ENCODE data around the gene EPHX1.
A peak's percentile ranks its signal among the peaks of the same experiment; 100 is the strongest.

The EPHX1 gene

DNA sequence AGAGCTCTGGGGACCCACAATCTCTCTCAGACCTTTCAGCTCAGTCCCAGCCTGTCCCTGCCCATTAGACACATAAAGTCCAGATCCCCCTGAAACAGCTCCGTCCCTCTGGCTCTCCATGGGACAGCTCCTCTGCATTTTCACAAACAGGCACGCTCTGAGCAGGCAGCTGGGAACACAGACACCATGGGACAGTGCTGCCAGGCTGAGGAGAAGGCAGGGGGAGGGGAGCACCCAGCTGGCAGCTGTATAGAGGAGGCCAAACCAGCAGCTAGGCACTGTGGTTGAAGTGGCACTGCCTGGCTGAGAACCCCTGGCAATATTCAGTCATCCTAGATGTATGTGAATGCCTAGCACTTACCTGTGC is 70.3 kb downstream of the EPHX1 start:
- H3K4me1 ChIP-seq (ENCODE audit: control insufficient read depth in 1 of 2, insufficient read depth in 2 of 2, low read length in 2 of 2) = peaks cover 21 to 49% of the 10 kb centered on the region in 2 donors
- peak overlapping the region; percentile 61 for H3K27ac ChIP-seq (ENCODE audit: low read length)
- H3K4me3 ChIP-seq (ENCODE audit: low read depth in 1 of 2, low read length in 2 of 2) = no peak overlapping the region
- H3K36me3 ChIP-seq (ENCODE audit: control insufficient read depth in 1 of 2, insufficient read depth in 2 of 2, low read length in 2 of 2) = peaks cover 0 to 19% of the 10 kb centered on the region in 2 donors
- no peaks in the 10 kb centered on the region for H3K9me3 ChIP-seq (ENCODE audit: control insufficient read depth in 1 of 2, low read length in 2 of 2)
- H3K27me3 ChIP-seq (ENCODE audit: low read depth, low read length) = no peaks in the 10 kb centered on the region

DNA sequence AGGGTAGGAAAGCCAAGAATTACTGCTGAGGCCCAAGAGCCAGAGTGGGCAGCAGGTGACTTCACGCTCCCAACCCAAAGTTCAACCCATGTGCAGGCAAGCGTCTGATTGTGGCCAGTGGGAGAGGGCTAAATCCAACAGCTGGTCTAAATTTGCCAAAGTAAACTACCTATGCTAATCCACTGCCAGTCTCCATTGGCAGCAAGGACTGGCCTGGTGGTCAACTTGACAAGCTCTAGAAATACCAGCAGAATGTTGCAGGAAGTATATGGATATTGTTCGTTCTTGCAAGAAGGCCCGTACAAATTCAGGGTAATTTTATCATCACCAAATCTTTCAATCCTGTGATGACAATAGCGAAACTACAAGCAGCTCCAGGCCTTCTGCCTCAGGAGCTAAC is 70.7 kb downstream of the EPHX1 start:
- no peaks in the 10 kb centered on the region for H3K27me3 ChIP-seq (ENCODE audit: low read depth, low read length)
- no peaks in the 10 kb centered on the region for H3K9me3 ChIP-seq (ENCODE audit: control insufficient read depth in 1 of 2, low read length in 2 of 2)
- peaks cover 19 to 49% of the 10 kb centered on the region in 2 donors for H3K4me1 ChIP-seq (ENCODE audit: control insufficient read depth in 1 of 2, insufficient read depth in 2 of 2, low read length in 2 of 2)
- peak overlapping the region; percentile 82 to 98 for H3K4me3 ChIP-seq (ENCODE audit: low read depth in 1 of 2, low read length in 2 of 2)
- peak overlapping the region; percentile 83 for H3K27ac ChIP-seq (ENCODE audit: low read length)
- peaks cover 0 to 17% of the 10 kb centered on the region in 2 donors for H3K36me3 ChIP-seq (ENCODE audit: control insufficient read depth in 1 of 2, insufficient read depth in 2 of 2, low read length in 2 of 2)

DNA sequence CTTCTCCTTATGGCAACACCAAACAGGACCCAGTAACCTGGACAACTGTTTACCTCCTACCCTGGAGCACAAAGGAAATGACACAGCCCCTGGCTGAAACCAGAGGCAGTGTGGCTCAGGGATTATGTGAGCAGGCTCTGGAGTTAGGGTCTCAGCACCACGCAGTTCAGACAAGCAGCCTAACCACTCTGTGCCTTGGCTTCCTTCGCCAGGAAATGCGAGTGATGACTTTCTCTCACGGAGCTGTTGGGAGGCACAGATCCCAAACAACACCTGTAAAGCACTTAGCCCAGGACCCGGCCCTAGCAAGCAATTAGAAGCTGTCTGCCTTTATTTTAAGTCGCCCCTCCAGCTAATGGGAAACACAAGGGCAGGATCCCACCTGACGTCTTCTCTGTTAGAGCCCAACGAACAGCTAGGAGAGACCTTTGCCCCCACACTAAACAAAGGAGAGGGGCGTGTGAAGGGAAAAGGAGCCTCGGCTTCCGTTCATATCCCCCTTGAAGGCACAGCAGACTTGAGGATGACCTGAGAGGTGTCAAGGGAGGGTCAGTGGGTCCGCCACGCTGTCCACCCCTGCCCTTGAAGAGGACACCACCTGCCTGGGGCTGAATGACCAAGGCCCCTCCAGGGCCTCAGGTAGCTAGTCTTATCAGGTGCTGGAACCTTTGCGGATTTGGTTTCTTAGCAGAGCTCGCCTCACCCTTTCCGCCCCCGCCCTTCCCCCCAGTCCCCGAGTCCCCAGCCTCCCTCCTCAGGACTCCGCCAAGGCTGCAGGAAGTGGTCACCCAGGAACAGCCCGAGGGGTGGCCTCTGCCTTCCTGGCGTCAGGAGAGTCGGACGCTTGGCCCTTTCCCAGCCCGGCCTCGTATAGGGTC is 71.4 kb downstream of the EPHX1 start:
- Histone ChIP-seq H3K9me3 (ENCODE audit: control insufficient read depth in 1 of 2, low read length in 2 of 2) (no peaks in the 10 kb centered on the region), H3K27me3 (ENCODE audit: low read depth, low read length) (no peaks in the 10 kb centered on the region), H3K4me1 (ENCODE audit: control insufficient read depth in 1 of 2, insufficient read depth in 2 of 2, low read length in 2 of 2) (peaks cover 19 to 49% of the 10 kb centered on the region in 2 donors), H3K4me3 (ENCODE audit: low read depth in 1 of 2, low read length in 2 of 2) (peak overlapping the region; percentile 82 to 98), H3K27ac (ENCODE audit: low read length) (peak overlapping the region; percentile 83), H3K36me3 (ENCODE audit: control insufficient read depth in 1 of 2, insufficient read depth in 2 of 2, low read length in 2 of 2) (peaks cover 0 to 14% of the 10 kb centered on the region in 2 donors)

DNA sequence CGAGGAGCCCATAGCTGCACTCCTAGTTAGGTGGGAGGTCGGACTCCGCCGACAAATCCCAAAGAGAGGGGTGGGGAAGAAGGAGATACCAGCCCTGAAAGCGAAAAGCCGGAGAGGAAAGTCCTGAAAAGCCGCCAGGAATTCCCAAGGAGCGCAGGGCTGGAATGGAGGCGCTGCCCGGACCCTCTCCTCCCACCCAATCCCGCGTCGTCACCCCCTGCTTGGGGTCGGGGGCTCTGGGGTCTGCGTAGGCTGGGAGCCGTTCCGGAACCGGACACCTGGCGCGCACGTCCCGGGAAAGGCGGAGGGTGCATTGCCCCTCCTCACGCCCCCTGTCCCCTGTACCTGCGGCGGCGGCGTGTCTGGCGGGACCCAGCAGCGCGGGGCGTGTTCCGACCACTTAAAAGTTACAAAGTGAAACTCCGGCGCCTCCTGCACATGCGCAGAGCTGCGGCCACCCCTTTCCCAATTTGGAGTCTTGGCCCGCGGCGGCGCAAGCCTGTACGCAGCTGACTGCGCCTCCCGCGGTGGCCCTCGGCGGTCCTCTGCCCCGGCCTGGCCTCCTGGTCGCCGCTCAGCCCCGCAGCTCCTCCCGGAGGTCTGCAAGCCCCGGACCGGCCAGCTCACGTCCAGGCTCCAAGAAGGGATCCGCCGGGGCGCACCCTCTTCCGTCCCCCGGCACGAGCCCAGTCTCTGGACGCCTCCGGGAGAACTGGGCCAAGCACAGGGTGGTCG is 72.2 kb downstream of the EPHX1 start, which contains the start of gene TMEM63A:
Gene TMEM63A (minus strand): TSS at position 422 of the 735 bp plus-strand sequence. CDS start 4,800 bp downstream, outside the sequence.
- Histone ChIP-seq H3K4me3 (ENCODE audit: low read depth in 1 of 2, low read length in 2 of 2) (peak within 1 kb of the TSS; percentile 82 to 98), H3K36me3 (ENCODE audit: control insufficient read depth in 1 of 2, insufficient read depth in 2 of 2, low read length in 2 of 2) (peaks cover 0 to 9% of the 10 kb centered on the region in 2 donors), H3K27me3 (ENCODE audit: low read depth, low read length) (no peaks in the 10 kb centered on the region), H3K4me1 (ENCODE audit: control insufficient read depth in 1 of 2, insufficient read depth in 2 of 2, low read length in 2 of 2) (peaks cover 19 to 45% of the 10 kb centered on the region in 2 donors), H3K9me3 (ENCODE audit: control insufficient read depth in 1 of 2, low read length in 2 of 2) (no peaks in the 10 kb centered on the region), H3K27ac (ENCODE audit: low read length) (peak within 1 kb of the TSS; percentile 83)

DNA sequence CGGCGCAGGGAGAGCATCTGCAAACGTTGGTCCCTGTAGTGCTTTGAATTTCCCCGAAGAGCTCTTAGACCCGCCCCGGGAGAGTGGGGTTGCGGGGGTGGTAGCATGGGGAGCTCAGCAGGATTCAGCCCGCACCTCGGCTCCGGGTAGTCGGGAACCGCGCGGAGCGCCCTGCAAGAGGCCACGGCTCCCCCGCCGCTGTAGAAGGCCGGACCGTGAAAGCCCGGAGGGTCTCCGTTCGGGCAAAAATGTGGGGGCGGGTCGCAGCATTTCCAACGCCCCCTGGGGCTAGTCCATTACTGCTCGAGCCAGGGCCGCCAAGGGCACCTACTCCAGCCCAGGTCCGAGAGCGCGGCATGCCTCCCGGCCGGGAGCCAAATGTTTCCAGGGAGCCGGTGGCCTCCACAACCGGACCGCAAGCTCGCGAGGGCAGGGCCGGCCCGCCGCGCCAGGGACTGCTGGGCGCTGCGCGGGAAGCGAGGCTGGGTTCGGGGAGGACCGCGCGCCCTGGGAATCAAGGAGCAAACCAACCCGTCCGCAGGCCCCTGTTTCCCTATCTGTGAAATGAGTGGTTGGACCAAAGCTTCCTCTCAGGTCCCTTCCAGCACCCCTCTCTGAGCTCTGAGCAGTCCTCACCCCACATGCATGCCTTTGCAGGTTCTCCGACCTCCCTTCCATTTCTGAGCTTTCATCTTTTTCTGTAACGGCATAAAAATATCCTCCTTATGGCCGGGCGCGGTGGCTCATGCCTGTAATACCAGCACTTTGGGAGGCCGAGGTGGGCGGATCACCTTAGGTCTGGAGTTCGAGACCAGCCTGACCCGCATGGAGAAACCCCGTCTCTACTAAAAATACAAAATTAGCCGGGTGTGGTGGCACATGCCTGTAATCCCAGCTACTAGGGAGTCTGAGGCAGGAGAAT is 73.0 kb downstream of the EPHX1 start:
- Histone ChIP-seq H3K4me1 (ENCODE audit: control insufficient read depth in 1 of 2, insufficient read depth in 2 of 2, low read length in 2 of 2) (peaks cover 18 to 36% of the 10 kb centered on the region in 2 donors), H3K9me3 (ENCODE audit: control insufficient read depth in 1 of 2, low read length in 2 of 2) (no peaks in the 10 kb centered on the region), H3K4me3 (ENCODE audit: low read depth in 1 of 2, low read length in 2 of 2) (peak overlapping the region; percentile 82 to 98), H3K27ac (ENCODE audit: low read length) (peak overlapping the region; percentile 51), H3K27me3 (ENCODE audit: low read depth, low read length) (no peaks in the 10 kb centered on the region), H3K36me3 (ENCODE audit: control insufficient read depth in 1 of 2, insufficient read depth in 2 of 2, low read length in 2 of 2) (peaks cover 0 to 5% of the 10 kb centered on the region in 2 donors)

DNA sequence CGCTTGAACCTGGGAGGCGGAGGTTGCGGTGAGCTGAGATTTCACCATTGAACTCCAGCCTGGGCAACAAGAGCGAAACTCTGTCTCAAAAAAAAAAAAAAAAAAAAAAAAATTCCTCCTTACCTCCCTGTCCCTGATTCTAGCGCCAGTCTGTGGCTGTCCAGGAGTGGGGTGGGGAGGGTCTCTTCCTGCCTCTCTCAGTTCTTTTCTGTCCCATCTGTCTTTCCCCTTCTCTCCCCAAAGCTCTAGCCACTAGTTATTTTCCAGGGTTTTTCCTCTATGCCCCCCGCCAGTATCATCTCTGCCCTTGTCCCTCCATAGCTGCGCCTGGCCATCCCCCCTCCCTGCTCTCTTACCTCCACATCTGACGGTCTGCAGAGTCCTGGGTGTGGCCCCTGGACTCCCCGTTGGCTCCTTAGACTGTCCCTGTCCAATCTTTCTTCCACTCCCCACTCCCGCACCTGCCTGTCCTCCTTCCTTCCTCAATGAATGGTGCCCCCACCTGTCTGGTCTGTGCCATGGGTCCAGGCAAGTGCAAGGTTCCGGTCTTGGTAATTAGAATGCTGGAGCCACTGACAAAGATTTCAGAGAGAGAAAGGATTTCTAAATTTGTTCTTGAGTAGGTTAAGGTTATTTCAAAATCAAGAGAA is 73.8 kb downstream of the EPHX1 start:
- no peaks in the 10 kb centered on the region for H3K27me3 ChIP-seq (ENCODE audit: low read depth, low read length)
- H3K27ac ChIP-seq (ENCODE audit: low read length) = no peak overlapping the region
- peaks cover 0 to 4% of the 10 kb centered on the region in 2 donors for H3K36me3 ChIP-seq (ENCODE audit: control insufficient read depth in 1 of 2, insufficient read depth in 2 of 2, low read length in 2 of 2)
- peaks cover 10 to 29% of the 10 kb centered on the region in 2 donors for H3K4me1 ChIP-seq (ENCODE audit: control insufficient read depth in 1 of 2, insufficient read depth in 2 of 2, low read length in 2 of 2)
- H3K4me3 ChIP-seq (ENCODE audit: low read depth in 1 of 2, low read length in 2 of 2) = peak overlapping the region in 1 of 2 donors; percentile 98
- no peaks in the 10 kb centered on the region for H3K9me3 ChIP-seq (ENCODE audit: control insufficient read depth in 1 of 2, low read length in 2 of 2)

DNA sequence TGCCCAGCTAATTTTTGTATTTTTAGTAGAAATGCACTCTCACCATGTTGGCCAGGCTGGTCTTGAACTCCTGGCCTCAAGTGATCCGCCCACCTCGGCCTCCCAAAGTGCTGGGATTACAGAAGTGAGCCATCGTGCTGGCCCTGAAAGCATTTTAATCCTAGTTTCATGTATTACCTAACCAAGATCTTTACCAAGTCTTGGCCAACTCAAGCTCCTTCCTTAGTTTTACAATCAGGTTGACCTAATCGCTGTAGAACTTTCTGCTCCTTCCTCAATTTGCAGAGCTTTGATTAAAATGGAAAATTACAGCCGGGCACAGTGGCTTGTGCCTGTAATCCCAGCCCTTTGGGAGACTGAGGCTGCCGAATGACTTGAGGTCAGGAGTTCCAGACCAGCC is 75.4 kb downstream of the EPHX1 start:
- H3K4me1 ChIP-seq (ENCODE audit: control insufficient read depth in 1 of 2, insufficient read depth in 2 of 2, low read length in 2 of 2) = peaks cover 5 to 16% of the 10 kb centered on the region in 2 donors
- H3K4me3 ChIP-seq (ENCODE audit: low read depth in 1 of 2, low read length in 2 of 2) = no peak overlapping the region
- H3K27me3 ChIP-seq (ENCODE audit: low read depth, low read length) = no peaks in the 10 kb centered on the region
- H3K27ac ChIP-seq (ENCODE audit: low read length) = no peak overlapping the region
- no peaks in the 10 kb centered on the region for H3K9me3 ChIP-seq (ENCODE audit: control insufficient read depth in 1 of 2, low read length in 2 of 2)
- no peaks in the 10 kb centered on the region for H3K36me3 ChIP-seq (ENCODE audit: control insufficient read depth in 1 of 2, insufficient read depth in 2 of 2, low read length in 2 of 2)

DNA sequence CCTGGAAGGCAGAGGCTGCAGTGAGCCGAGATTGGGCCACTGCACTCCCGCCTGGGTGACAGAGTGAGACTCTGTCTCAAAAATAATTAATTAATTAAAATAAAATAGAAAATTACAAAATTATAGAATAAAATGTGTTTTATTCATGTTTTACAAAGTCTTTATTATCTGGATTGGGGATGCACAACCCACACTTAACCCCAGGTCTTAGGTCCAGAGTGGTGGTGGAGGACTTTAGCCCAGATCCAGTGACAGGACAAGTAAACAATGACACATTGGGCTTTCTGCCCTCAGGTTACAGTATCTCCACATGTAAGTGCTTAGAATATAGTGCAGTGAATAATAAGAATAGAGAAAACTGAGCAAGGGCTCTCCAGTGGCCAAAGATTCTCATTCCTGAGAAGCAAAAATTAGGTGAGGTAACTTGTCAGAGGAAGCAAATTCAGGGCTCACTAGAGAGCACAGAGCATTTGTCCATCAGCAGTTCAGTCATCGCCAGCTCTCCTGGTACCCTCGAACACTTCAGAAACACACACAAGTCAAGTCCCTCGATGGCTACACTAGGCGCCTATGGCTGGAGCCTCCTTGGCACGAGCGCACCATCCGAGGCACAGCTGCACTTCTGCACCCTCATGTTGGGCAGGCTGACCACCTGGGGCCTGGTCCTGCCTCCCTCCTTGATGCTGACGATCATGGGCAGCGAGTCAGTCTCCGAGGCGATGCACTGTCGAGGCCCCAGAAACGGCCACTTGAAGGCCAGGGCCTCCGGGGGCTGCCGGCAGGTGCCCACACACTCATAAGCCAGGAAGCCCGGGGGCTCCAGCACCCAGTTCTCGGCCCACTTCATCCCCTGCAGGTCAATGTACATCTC is 76.5 kb downstream of the EPHX1 start:
- Histone ChIP-seq H3K4me3 (ENCODE audit: low read depth in 1 of 2, low read length in 2 of 2) (no peak overlapping the region), H3K9me3 (ENCODE audit: control insufficient read depth in 1 of 2, low read length in 2 of 2) (no peaks in the 10 kb centered on the region), H3K27ac (ENCODE audit: low read length) (no peak overlapping the region), H3K4me1 (ENCODE audit: control insufficient read depth in 1 of 2, insufficient read depth in 2 of 2, low read length in 2 of 2) (peaks cover under 1 to 6% of the 10 kb centered on the region in 2 donors), H3K36me3 (ENCODE audit: control insufficient read depth in 1 of 2, insufficient read depth in 2 of 2, low read length in 2 of 2) (no peaks in the 10 kb centered on the region), H3K27me3 (ENCODE audit: low read depth, low read length) (no peaks in the 10 kb centered on the region)

DNA sequence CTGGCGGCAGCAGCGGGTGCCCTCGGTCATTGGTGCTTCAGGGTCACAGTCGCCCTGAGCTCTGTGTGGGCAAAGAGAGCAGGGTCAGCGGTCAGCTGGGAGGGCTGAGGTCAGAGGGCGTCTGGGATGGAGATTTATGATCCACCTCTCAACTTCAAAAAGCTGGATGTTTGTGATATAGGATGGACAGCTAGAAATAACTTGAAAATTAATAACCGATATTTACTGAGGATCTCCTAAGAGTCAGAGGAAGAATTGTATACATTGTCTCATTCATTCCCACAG is 77.0 kb downstream of the EPHX1 start:
- no peak overlapping the region for H3K4me3 ChIP-seq (ENCODE audit: low read depth in 1 of 2, low read length in 2 of 2)
- no peaks in the 10 kb centered on the region for H3K27me3 ChIP-seq (ENCODE audit: low read depth, low read length)
- H3K36me3 ChIP-seq (ENCODE audit: control insufficient read depth in 1 of 2, insufficient read depth in 2 of 2, low read length in 2 of 2) = no peaks in the 10 kb centered on the region
- no peak overlapping the region for H3K27ac ChIP-seq (ENCODE audit: low read length)
- peaks cover 0 to 4% of the 10 kb centered on the region in 2 donors for H3K4me1 ChIP-seq (ENCODE audit: control insufficient read depth in 1 of 2, insufficient read depth in 2 of 2, low read length in 2 of 2)
- no peaks in the 10 kb centered on the region for H3K9me3 ChIP-seq (ENCODE audit: control insufficient read depth in 1 of 2, low read length in 2 of 2)

All from muscle layer of duodenum (tissue), 2 donors.